RWPE2 (cell line): ENCODE measurements around the gene UPK3B.
A peak's percentile ranks its signal among the peaks of the same experiment; 100 is the strongest.
"Not testable (repeated sequence)": the region's sequence is repeated elsewhere in the genome, so short reads cannot be mapped to it uniquely, and the experiment has no call there.

Experiments
- ATAC-seq: fragments of 200-7000 bp; cut with Tn5 transposase; 3 replicates; pipeline ENCODE4 v1.9.1; 2021; ENCODE audit warnings: low read depth
- DNase-seq: peaks from one replicate; pipeline ENCODE4 v3.0.0-alpha.2; 2020; ENCODE audit warnings: low spot score
- H3K27ac ChIP-seq: fragments of 450-650 bp; 2 replicates; pipeline ENCODE4 v1.5.1; 2017; ENCODE audit warnings: mild to moderate bottlenecking; ENCODE audit not compliant: poor library complexity, severe bottlenecking
- H3K27me3 ChIP-seq: fragments of 250-450 bp; sonication (Bioruptor Pico); 2 replicates; pipeline ENCODE4 v1.5.1; 2021; ENCODE audit warnings: mild to moderate bottlenecking, moderate library complexity; ENCODE audit not compliant: insufficient read depth, poor library complexity, severe bottlenecking
- H3K36me3 ChIP-seq: fragments of 250-450 bp; sonication (Bioruptor Pico); 2 replicates; pipeline ENCODE4 v1.5.1; 2020; ENCODE audit warnings: low read depth, mild to moderate bottlenecking, moderate library complexity
- H3K4me1 ChIP-seq: fragments of 250-450 bp; sonication (Bioruptor Pico); 2 replicates; pipeline ENCODE4 v1.5.1; 2021; ENCODE audit warnings: mild to moderate bottlenecking, moderate library complexity; ENCODE audit not compliant: insufficient read depth, poor library complexity, severe bottlenecking
- H3K4me3 ChIP-seq: fragments of 250-450 bp; sonication (Bioruptor Pico); 2 replicates; pipeline ENCODE4 v1.5.1; 2021; ENCODE audit warnings: mild to moderate bottlenecking, moderate library complexity; ENCODE audit not compliant: severe bottlenecking
- H3K9me3 ChIP-seq: fragments of 250-450 bp; sonication (Bioruptor Pico); 2 replicates; pipeline ENCODE4 v1.5.1; 2021; ENCODE audit warnings: mild to moderate bottlenecking, moderate library complexity; ENCODE audit not compliant: severe bottlenecking

The UPK3B gene

DNA sequence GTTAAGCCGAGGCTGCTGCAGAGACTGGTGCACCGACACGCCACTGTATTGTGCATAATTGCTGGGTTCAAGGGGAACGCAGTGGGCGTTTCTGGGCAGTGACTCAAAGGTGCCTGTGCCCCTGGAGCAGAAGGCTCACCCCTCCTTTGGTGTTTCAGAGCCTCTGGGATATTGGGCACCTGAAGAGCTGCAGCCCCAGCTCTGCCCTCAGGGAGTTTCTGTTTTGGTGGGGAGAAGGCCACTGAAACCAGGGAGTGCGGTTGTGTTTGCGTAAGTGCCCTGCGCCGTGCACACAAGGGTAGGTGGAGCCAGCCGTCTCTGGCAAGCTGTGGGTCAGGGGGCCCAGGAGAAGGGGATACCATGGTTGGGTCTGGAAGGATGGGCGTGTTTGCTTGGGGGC lies 34.1 kb upstream of the UPK3B start:
- not testable (repeated sequence) for H3K4me1 ChIP-seq, H3K36me3 ChIP-seq, H3K27me3 ChIP-seq, H3K9me3 ChIP-seq, H3K4me3 ChIP-seq, ATAC-seq, DNase-seq
- peak overlapping the region; percentile 34 for H3K27ac ChIP-seq

GRCh38 chr7:76476742-76477474 lies 33.4 kb upstream of the UPK3B start:
- not testable (repeated sequence) for H3K4me1 ChIP-seq, H3K36me3 ChIP-seq, DNase-seq, H3K4me3 ChIP-seq, H3K9me3 ChIP-seq, H3K27me3 ChIP-seq
- H3K27ac ChIP-seq = peak overlapping the region; percentile 34
- ATAC-seq = peak; percentile 72

GRCh38 chr7:76479628-76480027 lies 30.7 kb upstream of the UPK3B start:
- not testable (repeated sequence) for H3K9me3 ChIP-seq, H3K4me3 ChIP-seq, ATAC-seq, DNase-seq, H3K27me3 ChIP-seq, H3K36me3 ChIP-seq, H3K27ac ChIP-seq, H3K4me1 ChIP-seq

GRCh38 chr7:76480403-76481253 lies 29.7 kb upstream of the UPK3B start:
- H3K4me3 ChIP-seq, H3K4me1 ChIP-seq, H3K9me3 ChIP-seq, H3K27ac ChIP-seq, H3K36me3 ChIP-seq, H3K27me3 ChIP-seq, DNase-seq, ATAC-seq: not testable (repeated sequence)

DNA sequence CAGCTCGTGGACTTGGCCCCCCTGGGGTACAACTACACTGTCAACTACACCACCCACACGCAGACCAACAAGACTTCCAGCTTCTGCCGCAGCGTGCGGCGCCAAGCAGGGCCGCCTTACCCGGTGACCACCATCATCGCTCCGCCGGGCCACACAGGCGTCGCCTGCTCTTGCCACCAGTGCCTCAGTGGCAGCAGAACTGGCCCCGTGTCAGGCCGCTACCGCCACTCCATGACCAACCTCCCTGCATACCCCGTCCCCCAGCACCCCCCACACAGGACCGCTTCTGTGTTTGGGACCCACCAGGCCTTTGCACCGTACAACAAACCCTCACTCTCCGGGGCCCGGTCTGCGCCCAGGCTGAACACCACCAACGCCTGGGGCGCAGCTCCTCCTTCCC lies 27.7 kb upstream of the UPK3B start:
- H3K4me3 ChIP-seq, H3K27me3 ChIP-seq, ATAC-seq, DNase-seq, H3K9me3 ChIP-seq, H3K36me3 ChIP-seq, H3K4me1 ChIP-seq, H3K27ac ChIP-seq: not testable (repeated sequence)

GRCh38 chr7:76483081-76483480 lies 27.3 kb upstream of the UPK3B start:
- ATAC-seq, H3K27ac ChIP-seq, DNase-seq, H3K4me3 ChIP-seq, H3K27me3 ChIP-seq, H3K9me3 ChIP-seq, H3K36me3 ChIP-seq, H3K4me1 ChIP-seq: not testable (repeated sequence)

DNA sequence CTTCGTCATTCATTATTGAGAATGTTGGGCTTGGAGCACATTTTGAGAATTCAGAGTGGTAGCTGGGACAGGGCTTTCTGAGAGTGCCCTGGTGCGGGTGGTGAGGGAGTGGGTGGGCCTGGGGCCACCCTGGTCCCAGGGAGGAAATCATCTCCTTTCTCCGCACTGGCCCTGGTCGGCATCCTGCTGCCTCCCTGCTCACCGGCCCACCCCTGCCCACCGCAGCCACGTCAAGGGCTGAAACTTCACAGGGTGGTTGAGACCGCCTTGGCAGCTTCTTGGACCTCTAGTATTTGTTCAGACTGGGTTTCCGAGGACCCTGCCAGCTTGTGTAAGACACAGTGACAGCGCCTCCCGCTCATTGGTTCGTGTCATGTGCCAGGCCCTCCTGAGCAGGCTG lies 25.9 kb upstream of the UPK3B start:
- H3K27ac ChIP-seq, H3K27me3 ChIP-seq, ATAC-seq, H3K36me3 ChIP-seq, DNase-seq, H3K4me3 ChIP-seq, H3K9me3 ChIP-seq, H3K4me1 ChIP-seq: not testable (repeated sequence)

DNA sequence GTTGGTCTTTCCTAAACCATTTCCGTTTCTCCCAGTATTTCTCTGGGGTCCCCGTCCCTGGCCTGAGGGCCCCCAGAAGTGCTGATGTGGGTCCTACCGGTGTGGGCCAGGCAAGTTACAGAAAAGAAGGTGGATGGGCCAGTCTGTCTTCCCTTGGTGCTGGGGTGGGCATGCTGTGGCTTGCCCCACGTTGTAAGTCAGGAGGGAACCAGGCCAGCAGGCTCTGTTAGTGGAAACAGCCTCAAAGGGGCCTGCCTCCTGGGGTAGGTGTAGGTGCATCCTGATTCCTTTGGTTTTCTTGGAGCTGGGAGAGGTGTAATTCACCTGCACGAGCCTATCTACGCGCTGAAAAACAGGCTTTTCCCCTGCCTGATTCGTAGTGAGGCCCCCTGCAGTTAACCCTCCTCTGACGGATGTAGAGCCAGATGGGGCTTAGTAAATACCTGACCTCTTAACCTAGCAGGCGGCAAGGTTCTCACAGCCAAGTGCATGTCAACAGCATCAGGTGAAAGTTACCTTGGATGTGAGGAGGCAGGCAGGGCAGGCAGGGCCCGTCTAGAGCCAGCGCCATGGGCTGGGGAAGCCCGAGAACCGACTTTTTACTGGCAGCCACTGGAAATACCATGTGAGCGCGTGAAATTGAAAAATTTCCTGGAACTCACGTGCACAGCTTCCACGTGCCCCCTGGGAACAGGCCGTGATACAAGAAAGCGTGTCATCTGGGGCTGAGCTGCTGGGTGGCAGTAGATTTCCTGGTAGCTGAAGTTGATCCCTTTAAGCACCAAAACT lies 24.3 kb upstream of the UPK3B start:
- not testable (repeated sequence) for H3K4me3 ChIP-seq, DNase-seq, H3K27me3 ChIP-seq, H3K4me1 ChIP-seq, H3K36me3 ChIP-seq, H3K9me3 ChIP-seq, H3K27ac ChIP-seq
- ATAC-seq = peak; percentile 83

DNA sequence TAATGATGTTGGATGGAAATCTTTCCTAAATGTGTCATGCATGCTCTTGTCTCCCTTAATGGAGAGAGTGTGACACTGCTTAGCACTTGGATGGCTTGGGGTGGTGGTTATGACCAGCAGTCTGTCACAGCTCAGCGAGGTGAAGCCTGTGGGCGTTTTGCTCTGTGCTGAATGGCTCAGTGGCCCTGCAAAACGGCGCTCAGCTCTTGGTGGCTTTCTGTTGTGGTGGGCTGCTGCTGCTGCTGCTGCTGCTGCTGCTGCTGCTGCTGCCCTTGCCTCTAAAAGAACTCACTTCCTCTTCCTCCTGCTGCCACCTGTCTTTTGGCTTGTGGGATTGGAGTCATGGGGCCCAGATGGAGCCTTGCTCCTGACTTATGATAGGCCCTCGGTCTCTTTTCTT lies 23.7 kb upstream of the UPK3B start:
- H3K27ac ChIP-seq, H3K9me3 ChIP-seq, DNase-seq, H3K4me1 ChIP-seq, H3K4me3 ChIP-seq, H3K27me3 ChIP-seq, ATAC-seq, H3K36me3 ChIP-seq: not testable (repeated sequence)

DNA sequence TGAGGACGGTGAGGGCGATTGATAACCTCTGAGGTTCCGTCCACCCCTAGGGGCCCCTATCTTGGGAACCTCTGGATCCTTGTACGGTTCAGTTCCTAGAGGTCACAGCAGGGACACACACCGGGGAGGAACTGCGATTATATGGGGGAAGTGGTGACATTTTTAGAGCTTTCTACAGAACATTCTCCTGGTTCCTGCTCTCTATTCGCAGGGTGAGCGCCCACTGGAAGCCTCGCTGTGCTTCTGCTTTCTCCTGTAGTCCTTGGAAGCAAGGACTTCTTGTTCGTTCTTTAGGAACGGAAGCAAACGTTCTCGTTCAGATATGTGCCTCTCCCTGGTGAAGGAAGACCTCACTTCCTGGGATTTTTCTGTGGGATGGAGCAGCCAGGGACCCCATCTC lies 22.4 kb upstream of the UPK3B start:
- DNase-seq, H3K4me1 ChIP-seq, H3K4me3 ChIP-seq, H3K27ac ChIP-seq, H3K9me3 ChIP-seq, H3K36me3 ChIP-seq, ATAC-seq, H3K27me3 ChIP-seq: not testable (repeated sequence)

GRCh38 chr7:76492139-76492538 lies 18.2 kb upstream of the UPK3B start:
- H3K9me3 ChIP-seq, H3K27me3 ChIP-seq, H3K4me3 ChIP-seq, ATAC-seq, H3K27ac ChIP-seq, DNase-seq, H3K36me3 ChIP-seq, H3K4me1 ChIP-seq: not testable (repeated sequence)
